Erythroblast (primary cell): ENCODE measurements around the gene TRIO.

Experiments
- GATA1 ChIP-seq: IDR thresholded peaks from 2 replicates; pipeline ENCODE4 v1.6.1; 2011; ENCODE audit warnings: low read depth, mild to moderate bottlenecking, control low read depth, low read length, moderate library complexity
- POLR2A ChIP-seq: IDR thresholded peaks from 2 replicates; pipeline ENCODE4 v1.6.1; 2011; ENCODE audit warnings: mild to moderate bottlenecking, low read length

DNA sequence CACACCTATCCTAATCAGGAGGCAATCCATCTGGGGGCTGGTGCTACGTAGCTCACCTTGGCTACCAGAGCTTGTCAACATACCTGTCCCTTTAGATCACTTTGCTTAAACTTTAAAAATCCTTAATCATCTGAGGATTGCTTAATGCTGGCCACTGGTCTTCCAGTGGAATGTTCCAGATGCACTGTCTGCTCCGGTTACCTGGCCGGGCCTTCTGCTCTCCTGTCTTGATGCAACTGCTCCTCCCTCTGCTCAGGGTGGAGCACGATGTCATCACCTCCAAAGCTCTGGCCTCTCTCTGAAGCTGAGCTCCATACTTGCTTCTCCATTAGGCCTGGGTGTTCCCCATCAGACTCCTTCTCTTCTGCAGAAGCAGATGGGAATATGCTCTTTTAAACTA is 331.9 kb downstream of the TRIO start:
- TF ChIP-seq POLR2A (no peak), GATA1 (no peak)
